ENCODE results near the gene ITSN1.
A peak's percentile ranks its signal among the peaks of the same experiment; 100 is the strongest.

Gene ITSN1

GRCh38 chr21:33942426-33942825, 300.1 kb downstream of the ITSN1 start:
- POLR2A ChIA-PET, result interaction anchor here (1.8 kb wide), 1 partner anchor 131 kb away, joined by 6 read pairs; the partner anchor contains the start of genes MRPS6 and SLC5A3
- TF ChIP-seq, protein P1, sequence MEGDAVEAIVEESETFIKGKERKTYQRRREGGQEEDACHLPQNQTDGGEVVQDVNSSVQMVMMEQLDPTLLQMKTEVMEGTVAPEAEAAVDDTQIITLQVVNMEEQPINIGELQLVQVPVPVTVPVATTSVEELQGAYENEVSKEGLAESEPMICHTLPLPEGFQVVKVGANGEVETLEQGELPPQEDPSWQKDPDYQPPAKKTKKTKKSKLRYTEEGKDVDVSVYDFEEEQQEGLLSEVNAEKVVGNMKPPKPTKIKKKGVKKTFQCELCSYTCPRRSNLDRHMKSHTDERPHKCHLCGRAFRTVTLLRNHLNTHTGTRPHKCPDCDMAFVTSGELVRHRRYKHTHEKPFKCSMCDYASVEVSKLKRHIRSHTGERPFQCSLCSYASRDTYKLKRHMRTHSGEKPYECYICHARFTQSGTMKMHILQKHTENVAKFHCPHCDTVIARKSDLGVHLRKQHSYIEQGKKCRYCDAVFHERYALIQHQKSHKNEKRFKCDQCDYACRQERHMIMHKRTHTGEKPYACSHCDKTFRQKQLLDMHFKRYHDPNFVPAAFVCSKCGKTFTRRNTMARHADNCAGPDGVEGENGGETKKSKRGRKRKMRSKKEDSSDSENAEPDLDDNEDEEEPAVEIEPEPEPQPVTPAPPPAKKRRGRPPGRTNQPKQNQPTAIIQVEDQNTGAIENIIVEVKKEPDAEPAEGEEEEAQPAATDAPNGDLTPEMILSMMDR (IDR thresholded peaks at IDR 0.05; ENCODE audit: control extremely low read depth, extremely low read depth, low read depth, missing control alignments), result no peak
- CTCF ChIA-PET, result interaction anchor here (0.7 to 2.7 kb wide), 5 partner anchors 8 to 24 kb away, joined by 3 to 16 read pairs (median 4); no protein-coding TSS in a partner anchor
- DNase-seq (ENCODE audit: extremely low spot score), result no peak

DNA sequence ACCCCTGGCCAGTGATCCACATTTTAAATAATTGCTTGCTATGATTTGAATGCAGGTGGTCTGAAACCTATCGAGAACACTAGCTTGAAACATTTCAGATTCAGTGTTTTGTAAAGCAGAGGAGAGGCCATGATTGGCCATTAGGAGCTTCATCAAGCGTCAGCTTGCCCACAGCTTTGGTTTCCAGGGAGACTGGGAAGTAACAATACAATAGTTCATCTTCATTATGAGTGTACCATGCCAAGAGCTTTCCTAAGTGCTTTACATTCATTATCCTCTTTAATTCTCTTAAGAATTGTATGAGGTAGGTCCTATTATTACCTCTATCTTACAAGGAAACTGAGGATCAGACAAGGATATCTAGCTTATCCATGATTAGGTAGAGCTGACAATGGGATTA, 301.0 kb downstream of the ITSN1 start:
- DNase-seq (ENCODE audit: extremely low spot score), result no peak
- TF ChIP-seq, protein P1 (IDR thresholded peaks at IDR 0.05; ENCODE audit: control extremely low read depth, extremely low read depth, low read depth, missing control alignments), result no peak
- CTCF ChIA-PET, result interaction anchor here (0.7 to 2.7 kb wide), 8 partner anchors 9 to 81 kb away, joined by 3 to 16 read pairs (median 4); no protein-coding TSS in a partner anchor
- POLR2A ChIA-PET, result interaction anchor here (0.6 to 1.8 kb wide), 2 partner anchors 130 to 136 kb away, joined by 5 to 6 read pairs; partner anchors contain the start of genes MRPS6 and SLC5A3

DNA sequence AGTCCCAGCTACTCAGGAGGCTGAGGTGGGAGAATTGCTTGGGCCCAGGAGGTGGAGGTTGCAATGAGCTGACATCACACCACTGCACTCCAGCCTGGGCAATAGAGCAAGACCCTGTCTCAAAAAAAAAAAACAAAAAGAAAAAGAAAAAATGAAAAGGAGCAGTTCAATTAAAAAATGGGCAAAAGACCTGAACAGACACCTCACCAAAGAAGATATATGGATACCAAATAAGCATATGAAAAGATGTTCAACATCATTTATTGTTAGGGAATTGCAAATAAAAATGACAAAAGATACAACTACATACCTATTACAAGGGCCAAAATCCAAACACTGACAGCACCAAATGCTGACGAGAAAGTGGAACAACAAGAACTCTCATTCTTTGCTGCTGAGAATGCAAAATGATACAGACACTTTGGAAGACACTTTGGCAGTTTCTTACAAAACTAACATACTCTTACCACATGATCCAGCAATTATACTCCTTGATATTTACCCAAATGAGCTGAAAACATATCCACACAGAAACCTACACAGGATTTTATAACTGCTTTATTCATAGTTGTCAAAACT, 302.0 kb downstream of the ITSN1 start:
- ChIA-PET CTCF (interaction anchor here (1.2 to 2.7 kb wide), 3 partner anchors 15 to 80 kb away, joined by 3 to 16 read pairs (median 4); no protein-coding TSS in a partner anchor), POLR2A (interaction anchor here (0.6 to 1.8 kb wide), 2 partner anchors 129 to 135 kb away, joined by 5 to 6 read pairs; partner anchors contain the start of genes MRPS6 and SLC5A3)
- no peak for DNase-seq (ENCODE audit: extremely low spot score)
- TF ChIP-seq, protein P1 (IDR thresholded peaks at IDR 0.05; ENCODE audit: control extremely low read depth, extremely low read depth, low read depth, missing control alignments), result no peak

DNA sequence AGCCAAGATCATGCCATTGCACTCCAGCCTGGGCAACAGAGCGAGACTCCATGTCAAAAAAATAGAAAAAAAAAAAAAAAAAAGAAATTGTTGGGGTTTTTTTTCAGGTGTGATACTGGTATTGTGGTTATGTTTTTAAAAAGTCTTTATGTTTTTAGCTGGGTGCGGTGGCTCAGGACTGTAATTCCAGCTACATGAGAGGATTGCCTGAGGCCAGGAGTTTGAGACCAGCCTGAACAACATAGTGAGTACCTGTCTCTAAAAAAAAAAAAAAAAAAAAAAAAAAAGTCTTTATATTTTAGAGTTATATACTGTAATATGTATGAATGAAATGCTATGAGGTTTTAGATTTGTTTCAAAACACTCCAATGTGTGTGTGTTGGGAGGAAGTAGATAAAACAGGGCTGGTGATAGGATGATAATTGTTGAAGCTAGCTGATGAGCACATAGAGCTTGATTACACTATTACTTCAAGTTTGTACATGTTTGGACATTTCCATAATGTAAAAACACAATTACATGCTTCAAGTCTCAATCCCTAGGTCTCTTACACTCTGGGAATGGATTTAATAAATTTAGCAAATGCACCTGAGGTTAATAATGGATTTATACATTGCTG, 303.5 kb downstream of the ITSN1 start:
- ChIA-PET CTCF (interaction anchor here (1.0 to 5.3 kb wide), 3 partner anchors 12 to 402 kb away, joined by 3 to 31 read pairs (median 4); no protein-coding TSS in a partner anchor), POLR2A (interaction anchor here (0.6 kb wide), 1 partner anchor 14 kb away, joined by 6 read pairs; no protein-coding TSS in a partner anchor)
- TF ChIP-seq, protein P1 (IDR thresholded peaks at IDR 0.05; ENCODE audit: control extremely low read depth, extremely low read depth, low read depth, missing control alignments), result no peak
- DNase-seq (ENCODE audit: extremely low spot score), result no peak

DNA sequence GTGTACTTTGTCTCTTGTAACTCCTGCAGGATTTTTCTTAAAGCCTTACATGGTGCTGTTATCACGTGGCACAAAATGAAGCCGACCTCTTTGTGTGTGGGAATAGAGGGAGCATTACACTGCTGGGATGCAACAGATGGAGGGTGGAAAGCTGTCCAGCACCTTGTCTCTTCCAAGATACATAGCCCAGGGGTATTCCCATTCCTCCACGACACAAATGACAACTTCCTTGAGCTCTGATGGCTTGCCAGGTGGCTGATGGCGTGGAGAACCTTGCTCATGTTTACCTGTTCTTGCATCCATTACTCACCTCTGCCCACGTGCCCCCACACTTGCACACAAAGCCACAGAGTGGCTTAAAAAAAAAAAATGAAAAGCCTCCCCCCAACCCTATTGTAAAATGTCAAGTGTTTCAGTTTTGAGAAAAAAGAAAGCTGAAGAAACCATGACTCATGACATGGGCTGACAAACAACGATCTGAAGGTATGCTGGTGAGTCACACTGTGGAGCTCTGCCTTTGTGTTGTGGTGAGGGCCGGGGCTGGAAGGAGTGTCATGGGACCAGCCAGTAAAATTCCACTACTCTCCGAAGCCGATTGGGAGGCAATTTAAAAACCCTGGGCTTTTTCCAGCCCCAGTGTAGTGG, 305.3 kb downstream of the ITSN1 start:
- DNase-seq (ENCODE audit: extremely low spot score), result peak; percentile 78
- ChIA-PET POLR2A (interaction anchor here (0.8 to 1.5 kb wide), 5 partner anchors 23 to 400 kb away, joined by 3 to 8 read pairs (median 4); partner anchors contain the start of genes MRPS6 and SLC5A3), CTCF (interaction anchor here (0.9 to 5.3 kb wide), 7 partner anchors 9 to 127 kb away, joined by 3 to 31 read pairs (median 4); no protein-coding TSS in a partner anchor)
- TF ChIP-seq, protein P1 (IDR thresholded peaks at IDR 0.05; ENCODE audit: control extremely low read depth, extremely low read depth, low read depth, missing control alignments), result no peak

Measured in GM10248 (cell line).